ENCODE results near the gene ANKMY1.

The ANKMY1 gene

DNA sequence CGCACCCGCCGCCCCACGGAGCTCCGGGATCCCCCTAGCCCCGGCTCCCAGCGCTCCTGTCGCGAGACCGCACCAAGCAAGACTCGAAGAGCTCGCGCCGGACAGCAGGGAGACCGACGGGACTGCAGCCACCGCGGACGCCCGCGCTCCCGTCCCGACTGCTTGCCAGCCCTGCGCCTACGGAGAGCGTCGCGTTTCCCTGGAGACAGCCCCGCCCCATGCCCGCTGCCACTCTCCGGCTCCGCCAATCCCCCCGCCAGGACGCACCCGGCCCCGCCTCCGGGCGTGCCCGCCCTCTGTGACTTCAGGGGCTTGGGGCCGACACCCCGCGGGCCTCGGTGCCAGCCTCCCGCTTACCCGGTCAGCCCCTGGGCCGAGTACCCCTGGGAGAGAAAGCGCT, at the start of gene ANKMY1:
Gene ANKMY1, minus strand, starts transcription at position 181 of the 400 bp plus-strand sequence. CDS start 653 bp downstream, outside the sequence.
- peak in 2 of 3 experiments; percentile 54 to 55 for DNase-seq (ENCODE audit: low read depth in 2 of 3, low spot score in 2 of 3)

GRCh38 chr2:240605867-240606743, 48.3 kb upstream of the ANKMY1 start:
- DNase-seq (ENCODE audit: low read depth in 2 of 3, low spot score in 2 of 3): no peak

GRCh38 chr2:240604939-240605716, 47.3 kb upstream of the ANKMY1 start:
- no peak for DNase-seq (ENCODE audit: low read depth in 2 of 3, low spot score in 2 of 3)

- DNase-seq (ENCODE audit: low read depth in 2 of 3, low spot score in 2 of 3): no peak
These were observed 46.6 kb upstream of the ANKMY1 start for GRCh38 chr2:240604291-240604938.

- DNase-seq (ENCODE audit: low read depth in 2 of 3, low spot score in 2 of 3): no peak
These were observed 46.1 kb upstream of the ANKMY1 start for GRCh38 chr2:240603846-240604245.

- DNase-seq (ENCODE audit: low read depth in 2 of 3, low spot score in 2 of 3): no peak
These were observed 45.5 kb upstream of the ANKMY1 start for GRCh38 chr2:240603081-240603835.

GRCh38 chr2:240602266-240603050, 44.7 kb upstream of the ANKMY1 start:
- DNase-seq (ENCODE audit: low read depth in 2 of 3, low spot score in 2 of 3): no peak

- no peak for DNase-seq (ENCODE audit: low read depth in 2 of 3, low spot score in 2 of 3)
These were observed 44.0 kb upstream of the ANKMY1 start for GRCh38 chr2:240601831-240602160.

- no peak for DNase-seq (ENCODE audit: low read depth in 2 of 3, low spot score in 2 of 3)
These were observed 43.5 kb upstream of the ANKMY1 start for GRCh38 chr2:240601061-240601830.

- no peak for DNase-seq (ENCODE audit: low read depth in 2 of 3, low spot score in 2 of 3)
These were observed 42.7 kb upstream of the ANKMY1 start for GRCh38 chr2:240600451-240600961.

DNA sequence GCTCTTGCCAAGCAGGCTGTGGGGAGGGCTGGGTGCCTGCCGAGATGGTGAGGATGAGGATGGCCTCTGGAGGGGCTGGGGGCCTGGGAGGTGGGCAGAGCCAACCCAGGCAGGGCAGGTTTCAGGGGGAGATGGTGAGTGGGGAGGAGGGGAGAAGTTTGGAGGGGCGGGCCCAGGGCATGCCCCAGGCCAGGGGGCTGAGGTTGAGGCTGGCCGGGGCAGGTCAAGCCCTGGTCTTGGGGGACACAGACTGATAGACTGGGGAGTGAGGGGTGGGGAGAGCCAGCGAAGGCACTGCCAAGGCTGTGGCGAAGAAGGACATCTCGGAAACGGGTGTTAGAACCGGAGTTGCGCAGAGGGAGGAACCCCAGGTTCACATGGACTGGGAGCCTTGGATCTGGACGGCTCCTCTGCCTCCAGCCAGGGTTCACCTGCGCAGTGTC, 41.4 kb upstream of the ANKMY1 start:
- DNase-seq (ENCODE audit: low read depth in 2 of 3, low spot score in 2 of 3): no peak

GRCh38 chr2:240598311-240598911, 40.6 kb upstream of the ANKMY1 start:
- no peak for DNase-seq (ENCODE audit: low read depth in 2 of 3, low spot score in 2 of 3)

DNA sequence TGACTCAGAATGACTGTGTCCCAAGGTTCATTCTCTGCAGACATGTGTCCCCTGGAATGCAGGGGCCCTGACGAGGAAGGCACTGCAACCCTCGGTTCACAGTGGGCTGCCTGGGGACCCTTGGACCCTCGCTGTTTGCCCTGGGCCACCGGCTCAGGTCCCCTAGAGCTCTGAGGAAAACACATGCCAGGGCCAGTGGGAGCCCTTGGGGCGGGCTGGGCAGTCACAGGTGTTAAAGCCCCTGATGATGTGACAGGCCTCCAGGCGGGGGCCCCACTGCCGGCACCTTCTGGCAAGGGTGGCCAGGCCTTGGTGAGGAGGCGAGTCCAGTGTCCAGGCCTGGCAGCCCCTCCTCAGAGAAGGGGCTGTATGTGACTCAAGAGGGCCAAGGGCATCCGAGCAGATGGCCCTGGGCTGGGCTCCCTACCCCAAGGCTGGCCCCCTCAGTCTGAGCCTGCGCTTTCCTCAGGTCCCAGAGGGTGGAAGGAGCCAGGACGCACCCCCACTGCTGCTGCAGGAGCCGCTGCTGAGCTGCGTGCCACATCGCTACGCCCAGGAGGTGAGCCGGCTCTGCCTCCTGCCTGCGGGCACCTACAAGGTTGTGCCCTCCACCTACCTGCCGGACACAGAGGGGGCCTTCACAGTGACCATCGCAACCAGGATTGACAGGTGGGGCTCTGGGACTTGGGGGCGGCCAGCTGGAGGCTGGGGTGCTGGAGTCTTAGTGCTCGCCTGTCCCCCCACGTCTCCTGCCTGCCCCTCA, 39.8 kb upstream of the ANKMY1 start:
- DNase-seq (ENCODE audit: low read depth in 2 of 3, low spot score in 2 of 3): no peak

DNA sequence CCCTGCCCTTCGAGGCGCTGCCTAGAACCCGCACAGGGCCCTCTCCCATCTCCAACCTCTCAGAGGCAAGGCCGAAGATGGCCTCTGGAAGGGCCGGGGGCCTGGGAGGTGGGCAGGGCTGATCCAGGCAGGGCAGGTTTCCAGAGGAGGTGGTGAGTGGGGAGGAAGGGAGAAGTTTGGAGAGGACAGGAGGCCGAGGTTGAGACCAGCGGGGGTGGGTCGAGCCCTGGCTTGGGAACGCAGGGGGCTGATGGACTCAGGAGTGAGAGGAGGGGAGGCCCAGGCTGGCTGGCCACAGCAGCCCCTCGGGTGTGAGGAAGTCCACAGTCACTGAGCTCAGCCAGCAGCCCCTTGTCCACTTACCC, 39.2 kb upstream of the ANKMY1 start:
- no peak for DNase-seq (ENCODE audit: low read depth in 2 of 3, low spot score in 2 of 3)

- DNase-seq (ENCODE audit: low read depth in 2 of 3, low spot score in 2 of 3): no peak
These were observed 38.7 kb upstream of the ANKMY1 start for GRCh38 chr2:240596491-240596931.

GRCh38 chr2:240596080-240596460, 38.3 kb upstream of the ANKMY1 start:
- no peak for DNase-seq (ENCODE audit: low read depth in 2 of 3, low spot score in 2 of 3)

GRCh38 chr2:240595381-240596079, 37.7 kb upstream of the ANKMY1 start:
- DNase-seq (ENCODE audit: low read depth in 2 of 3, low spot score in 2 of 3): peak in 1 of 3 experiments; percentile 26

Data from activated CD8-positive, alpha-beta memory T cell treated with anti-CD3 and anti-CD28 coated beads for 48 hours (primary cell).